GM18507 (cell line): ENCODE measurements around the gene DOCK4.

Source experiments
- DNase-seq: peaks from one replicate; pipeline ENCODE4 v3.0.0; 2011; ENCODE audit warnings: low read depth; ENCODE audit not compliant: insufficient read length; ENCODE audit errors: extremely low spot score
- FAIRE-seq: peaks from 2 replicates; lab custom pipeline; 2011; peaks lifted over from hg19 to GRCh38; lab: Jason Lieb, UNC

The DOCK4 gene

GRCh38 chr7:111780527-111780926 is 425.7 kb downstream of the DOCK4 start:
- FAIRE-seq (no peak), DNase-seq (no peak)

- DNase-seq, result no peak
- no peak for FAIRE-seq
These were observed 431.0 kb downstream of the DOCK4 start for GRCh38 chr7:111775206-111775605.

GRCh38 chr7:111772716-111773115 is 433.5 kb downstream of the DOCK4 start:
- DNase-seq (no peak), FAIRE-seq (no peak)

GRCh38 chr7:111771638-111772037 is 434.6 kb downstream of the DOCK4 start:
- FAIRE-seq, result no peak
- no peak for DNase-seq

- no peak for FAIRE-seq
- DNase-seq, result no peak
These were observed 436.1 kb downstream of the DOCK4 start for GRCh38 chr7:111770116-111770515.

- DNase-seq (no peak), FAIRE-seq (no peak)
These were observed 440.2 kb downstream of the DOCK4 start for GRCh38 chr7:111765751-111766643.

- FAIRE-seq (no peak), DNase-seq (no peak)
These were observed 442.9 kb downstream of the DOCK4 start for GRCh38 chr7:111763221-111763801.

- no peak for DNase-seq
- no peak for FAIRE-seq
These were observed 443.4 kb downstream of the DOCK4 start for GRCh38 chr7:111762799-111763198.

GRCh38 chr7:111762211-111762610 is 444.0 kb downstream of the DOCK4 start:
- DNase-seq (no peak), FAIRE-seq (no peak)

- FAIRE-seq, result no peak
- no peak for DNase-seq
These were observed 446.2 kb downstream of the DOCK4 start for GRCh38 chr7:111760043-111760442.

- no peak for DNase-seq
- no peak for FAIRE-seq
These were observed 447.9 kb downstream of the DOCK4 start for GRCh38 chr7:111758332-111758731.

GRCh38 chr7:111756687-111757178 is 449.5 kb downstream of the DOCK4 start:
- DNase-seq (no peak), FAIRE-seq (no peak)

GRCh38 chr7:111755383-111755782 is 450.8 kb downstream of the DOCK4 start:
- DNase-seq (no peak), FAIRE-seq (no peak)

- no peak for FAIRE-seq
- no peak for DNase-seq
These were observed 452.2 kb downstream of the DOCK4 start for GRCh38 chr7:111753968-111754367.

- peak; percentile 15 for DNase-seq
- FAIRE-seq, result no peak
These were observed 454.1 kb downstream of the DOCK4 start for GRCh38 chr7:111752022-111752582.

GRCh38 chr7:111750878-111751277 is 455.3 kb downstream of the DOCK4 start:
- no peak for DNase-seq
- FAIRE-seq, result no peak

- FAIRE-seq (no peak), DNase-seq (no peak)
These were observed 456.0 kb downstream of the DOCK4 start for GRCh38 chr7:111750228-111750627.

GRCh38 chr7:111749625-111750024 is 456.6 kb downstream of the DOCK4 start:
- no peak for FAIRE-seq
- DNase-seq, result no peak

- DNase-seq, result no peak
- no peak for FAIRE-seq
These were observed 458.5 kb downstream of the DOCK4 start for GRCh38 chr7:111747718-111748117.

- no peak for FAIRE-seq
These were observed 459.2 kb downstream of the DOCK4 start for GRCh38 chr7:111746950-111747349.

More at GRCh38 chr7:111746950-111747349, 459.2 kb downstream of the DOCK4 start:
- DNase-seq, result no peak
